Right cardiac atrium (tissue), 5 donors: ENCODE data around the gene HIC2. TPM values are rescaled to one million over a fixed set of nuclear protein-coding genes. Genes with fewer than 3 reads are reported as not detected.
"Not testable (repeated sequence)": the region's sequence is repeated elsewhere in the genome, so short reads cannot be mapped to it uniquely, and the experiment has no call there.

Experiments
- ATAC-seq, 2 donors: fragments of 200-7000 bp; cut with Tn5 transposase; one replicate each; pipeline versions ENCODE4 v1.8.0 to v1.9.1; 2020; ENCODE audit warnings: moderate library complexity in 2 of 2, mild to moderate bottlenecking in 1 of 2
- DNase-seq, 3 donors: peaks; one replicate each; pipeline ENCODE4 v3.0.0-alpha.2; 2020
- H3K27ac ChIP-seq: one replicate; pipeline ENCODE4 v1.5.1; 2013; ENCODE audit warnings: mild to moderate bottlenecking, low read length, control low read depth, moderate library complexity
- H3K27me3 ChIP-seq: one replicate; pipeline ENCODE4 v1.6.1; 2013; ENCODE audit not compliant: control insufficient read depth, insufficient read depth
- H3K4me1 ChIP-seq: one replicate; pipeline ENCODE4 v1.6.1; 2013; ENCODE audit warnings: low read length; ENCODE audit not compliant: control insufficient read depth, insufficient read depth
- H3K4me3 ChIP-seq: one replicate; pipeline ENCODE4 v1.5.1; 2013; ENCODE audit warnings: low read length, control low read depth
- H3K9me3 ChIP-seq: one replicate; pipeline ENCODE4 v1.6.1; 2013; ENCODE audit warnings: low read length; ENCODE audit not compliant: control insufficient read depth
- WGBS: extraction: QIAGEN DNeasy Blood & Tissue Kit; methylation state at CpG from one replicate; pipeline ENCODE4 v1.1.7; 2013; 5-methylcytosine and 5-hydroxymethylcytosine counted together
- intact Hi-C, 4 donors: fragments of 100-400 bp; cut with DNase I; formaldehyde crosslinking; loops; one replicate each; pipeline versions ENCODE4 v1.11.0 to v1.14.0; 2022 to 2023
- polyA plus RNA-seq: library from polyadenylated mRNA; stranded (reverse); fragments of 200-250 nt; gene quantifications from one replicate; pipeline ENCODE4 v1.2.3, GENCODE V29; 2013
- total RNA-seq, 4 donors: library from RNA; stranded (reverse); fragmentation: NEBNext Ultra II Directional; extraction: Animal tissue kit (Norgen Biotek cat#: 25700); gene quantifications; one replicate each; pipeline ENCODE4 v1.2.1, GENCODE V29; 2021
- donor health status: healthy with polysubstance abuse.
- donor health status: DM: no; HTN: yes; CAD: no.
- donor health status: DM: no; HTN: no; CAD: no.
- donor health status: DM: no; HTN: yes; CAD: no; lungs with severe emphysema.
- donor health status: DM: yes; HTN: yes; CAD: no.

Gene HIC2
- total and polyA plus RNA-seq, 5 donors, result 1.1 to 2.1 (median 1.8) TPM

GRCh38 chr22:21454998-21455333 is 37.8 kb downstream of the HIC2 start:
- DNase-seq, ATAC-seq, H3K9me3 ChIP-seq, H3K27me3 ChIP-seq, H3K4me3 ChIP-seq, H3K27ac ChIP-seq, intact Hi-C loops, H3K4me1 ChIP-seq: not testable (repeated sequence)
- WGBS, result 88% methylated on average over 9 of the region's 9 CpGs

- no peak overlapping the region for H3K4me3 ChIP-seq
- no peak for ATAC-seq
- intact Hi-C loops, result no loop called here
- H3K9me3 ChIP-seq, result no peaks in the 10 kb centered on the region
- no peaks in the 10 kb centered on the region for H3K4me1 ChIP-seq
- peak in 2 of 3 donors; percentile 33 to 42 for DNase-seq
- 86% methylated on average over 19 of the region's 19 CpGs for WGBS
- H3K27me3 ChIP-seq, result no peaks in the 10 kb centered on the region
- no peak overlapping the region for H3K27ac ChIP-seq
These were observed 38.3 kb downstream of the HIC2 start for GRCh38 chr22:21455334-21456089.

- no peaks in the 10 kb centered on the region for H3K27me3 ChIP-seq
- ATAC-seq (peak in 1 of 2 donors; percentile 29), DNase-seq (peak; percentile 5 to 33 (median 18))
- H3K4me3 ChIP-seq, result no peak overlapping the region
- H3K9me3 ChIP-seq, result no peaks in the 10 kb centered on the region
- WGBS, result 90% methylated on average over 19 of the region's 19 CpGs
- intact Hi-C loops, result no loop called here
- H3K27ac ChIP-seq, result no peak overlapping the region
- H3K4me1 ChIP-seq, result no peaks in the 10 kb centered on the region
These were observed 40.0 kb downstream of the HIC2 start for GRCh38 chr22:21457023-21457787.

GRCh38 chr22:21462672-21463071 is 45.5 kb downstream of the HIC2 start:
- DNase-seq, H3K4me3 ChIP-seq, H3K27ac ChIP-seq, H3K4me1 ChIP-seq, H3K9me3 ChIP-seq, intact Hi-C loops, H3K27me3 ChIP-seq: not testable (repeated sequence)
- 76% methylated on average over 1 of the region's 4 CpGs for WGBS
- ATAC-seq, result peak in 1 of 2 donors; percentile 28

GRCh38 chr22:21467337-21468193 is 50.4 kb downstream of the HIC2 start, which contains the start of gene TMEM191C:
Gene TMEM191C, plus strand, starts transcription at chr22:21467387. Its CDS starts 73 bp downstream, at chr22:21467460.
- not testable (repeated sequence) for H3K4me1 ChIP-seq

GRCh38 chr22:21468194-21469096 is 51.3 kb downstream of the HIC2 start:
- peak; percentile 91 to 97 (median 97) for DNase-seq
- H3K9me3 ChIP-seq, intact Hi-C loops, H3K4me1 ChIP-seq, H3K27me3 ChIP-seq, H3K27ac ChIP-seq: not testable (repeated sequence)
- peak overlapping the region; percentile 48 for H3K4me3 ChIP-seq
- peak; percentile 97 to 98 for ATAC-seq
- 0% methylated on average over 13 of the region's 60 CpGs for WGBS

More at GRCh38 chr22:21467337-21468193, 50.4 kb downstream of the HIC2 start, which contains the start of gene TMEM191C:
- intact Hi-C loops, DNase-seq, H3K27me3 ChIP-seq, H3K9me3 ChIP-seq, H3K27ac ChIP-seq: not testable (repeated sequence)
- peak; percentile 6 to 67 for ATAC-seq
- peak within 1 kb of the TSS; percentile 48 for H3K4me3 ChIP-seq
- WGBS, result 0% methylated on average over 13 of the region's 74 CpGs

- peak in 1 of 3 donors; percentile 45 for DNase-seq
- H3K4me1 ChIP-seq, intact Hi-C loops, H3K27ac ChIP-seq, H3K4me3 ChIP-seq, H3K27me3 ChIP-seq, H3K9me3 ChIP-seq: not testable (repeated sequence)
- 15% methylated on average over 47 of the region's 87 CpGs for WGBS
- ATAC-seq, result peak in 1 of 2 donors; percentile 1
These were observed 52.2 kb downstream of the HIC2 start for GRCh38 chr22:21469097-21469994.

- H3K4me1 ChIP-seq, H3K27ac ChIP-seq, H3K27me3 ChIP-seq, H3K9me3 ChIP-seq, DNase-seq, intact Hi-C loops, ATAC-seq, H3K4me3 ChIP-seq: not testable (repeated sequence)
- WGBS, result no CpG with 5 or more reads among the region's 11 CpGs
These were observed 55.8 kb downstream of the HIC2 start for GRCh38 chr22:21472984-21473383.

GRCh38 chr22:21473664-21474063 is 56.5 kb downstream of the HIC2 start:
- no CpG with 5 or more reads among the region's 13 CpGs for whole genome bisulfite sequencing
- H3K27ac ChIP-seq, intact Hi-C loops, H3K9me3 ChIP-seq, H3K4me1 ChIP-seq, H3K4me3 ChIP-seq, H3K27me3 ChIP-seq, DNase-seq, ATAC-seq: not testable (repeated sequence)
